Esophagus mucosa (tissue), 1 donor: ENCODE data around the gene PSD. TPM values are rescaled to one million over a fixed set of nuclear protein-coding genes. Genes with fewer than 3 reads are reported as not detected.

Source experiments
- ATAC-seq: fragments of 200-7000 bp; cut with Tn5 transposase; one replicate; pipeline ENCODE4 v1.9.1; 2020
- total RNA-seq: library from RNA; stranded (reverse); gene quantifications from one replicate; pipeline ENCODE4 v1.2.4, GENCODE V29; 2023
- donor health status: DM: yes; HTN: yes; CAD: no.

PSD gene
- total RNA-seq, 1 donor from 2014 or later = 2.0 TPM

DNA sequence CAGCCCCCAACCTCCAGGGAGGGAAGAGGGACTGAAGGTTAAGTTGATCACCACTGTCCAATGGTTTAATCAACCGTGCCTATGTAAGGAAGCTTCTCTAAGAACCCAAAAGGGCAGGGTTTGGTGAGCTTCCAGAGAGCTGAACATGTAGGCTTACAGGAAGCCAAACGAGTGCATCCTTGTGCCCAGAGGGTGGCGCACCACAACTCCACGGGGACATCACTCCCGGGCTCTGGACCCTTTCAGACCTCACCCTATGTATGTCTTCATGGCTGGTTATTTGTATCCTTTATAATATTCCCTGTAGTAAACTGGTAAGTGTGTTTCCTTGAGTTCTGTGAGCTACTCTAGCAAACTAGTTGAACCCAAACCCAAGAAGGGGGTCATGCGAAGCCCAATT, 34.5 kb downstream of the PSD start:
- ATAC-seq = no peak

- no peak for ATAC-seq
These were observed 35.7 kb downstream of the PSD start for GRCh38 chr10:102382871-102383270.

DNA sequence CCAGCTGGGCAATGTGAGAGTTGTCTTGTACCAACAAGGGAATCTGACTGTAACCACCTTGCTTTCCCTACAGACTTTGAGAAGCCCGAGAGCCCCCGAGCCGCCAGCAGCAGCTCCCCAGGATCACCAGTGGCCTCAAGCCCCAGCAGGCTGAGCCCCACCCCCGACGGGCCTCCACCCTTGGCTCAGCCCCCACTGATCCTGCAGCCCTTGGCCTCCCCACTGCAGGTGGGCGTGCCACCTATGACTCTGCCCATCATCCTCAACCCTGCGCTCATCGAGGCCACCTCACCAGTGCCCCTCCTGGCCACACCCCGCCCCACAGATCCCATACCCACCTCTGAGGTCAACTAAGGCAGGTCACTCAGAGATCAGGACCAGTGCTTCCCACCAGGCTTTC, 36.6 kb downstream of the PSD start:
- no peak for ATAC-seq

DNA sequence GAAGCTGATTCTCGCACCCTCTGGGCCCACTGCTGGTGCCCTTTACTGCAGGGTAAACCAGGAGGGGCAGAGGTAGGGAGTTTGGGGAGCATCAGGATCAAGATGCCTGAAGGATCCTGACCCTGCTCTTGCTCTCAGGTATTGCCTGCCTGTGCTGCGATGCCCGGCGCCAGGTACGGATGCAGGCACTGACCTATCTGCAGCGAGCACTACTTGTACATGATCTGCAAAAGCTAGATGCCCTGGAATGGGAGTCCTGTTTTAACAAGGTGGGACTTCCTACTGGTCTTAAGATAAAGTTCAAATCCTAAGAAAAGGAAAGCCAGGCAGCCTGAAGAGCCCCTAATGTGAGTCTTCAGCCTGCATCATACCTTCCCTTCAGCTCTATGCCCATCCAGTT, 39.2 kb downstream of the PSD start:
- no peak for ATAC-seq

- no peak for ATAC-seq
These were observed 41.7 kb downstream of the PSD start for GRCh38 chr10:102376901-102377300.

- ATAC-seq = no peak
These were observed 42.7 kb downstream of the PSD start for GRCh38 chr10:102375867-102376266.

GRCh38 chr10:102375250-102375649, 43.3 kb downstream of the PSD start:
- ATAC-seq = peak; percentile 13

DNA sequence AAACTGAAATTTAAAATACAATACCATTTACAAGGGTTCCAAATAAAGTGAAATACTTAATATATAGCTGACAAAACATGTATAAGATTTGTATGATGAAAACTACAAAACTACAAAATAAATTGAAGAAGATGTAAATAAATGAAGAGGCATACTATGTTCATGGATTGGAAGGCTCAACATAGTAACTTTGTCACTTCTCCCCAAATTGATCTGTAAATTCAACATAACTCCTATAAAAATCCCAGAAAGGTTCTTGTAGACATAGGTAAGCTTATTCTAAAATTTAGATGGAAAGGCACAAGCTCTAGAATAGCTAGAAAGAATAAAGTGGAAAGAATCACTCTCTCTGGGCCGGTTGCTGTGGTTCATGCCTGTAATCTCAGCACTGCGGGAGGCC, 47.3 kb downstream of the PSD start:
- ATAC-seq = no peak

GRCh38 chr10:102368077-102368476, 50.5 kb downstream of the PSD start:
- peak; percentile 44 for ATAC-seq

DNA sequence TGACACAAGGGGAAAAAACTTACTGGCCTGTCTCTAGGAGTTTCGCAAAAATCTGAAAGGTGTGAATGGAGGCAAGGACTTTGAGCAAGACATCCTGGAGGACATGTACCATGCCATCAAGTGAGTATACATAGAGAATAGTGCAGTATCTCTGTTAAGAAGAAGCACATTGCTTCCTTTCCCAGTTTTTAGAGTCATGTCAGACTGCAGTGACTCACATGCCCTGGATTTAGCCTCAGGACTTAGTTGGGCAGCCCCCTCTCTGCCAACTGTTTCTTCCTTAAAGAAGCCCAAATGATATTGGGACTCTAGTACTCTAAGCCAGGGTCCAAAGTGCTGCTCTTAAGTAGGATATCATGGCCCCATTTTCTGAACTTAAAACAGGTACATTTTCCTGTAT, 51.1 kb downstream of the PSD start:
- ATAC-seq = no peak

GRCh38 chr10:102358712-102359382, 59.7 kb downstream of the PSD start:
- ATAC-seq = no peak

GRCh38 chr10:102354451-102354850, 64.1 kb downstream of the PSD start:
- ATAC-seq = no peak

Other genes with a start within 250 kb of the PSD start
- not detected for gene ELOVL3, start 192.5 kb downstream of the PSD start, total RNA-seq
- gene PITX3, start 177.3 kb downstream of the PSD start, total RNA-seq = not detected
- 24.0 TPM for gene GBF1, start 173.3 kb downstream of the PSD start, total RNA-seq
- gene NFKB2, start 23.1 kb downstream of the PSD start, total RNA-seq = 10.3 TPM
- 9.4 TPM for gene FBXL15, start 2.1 kb upstream of the PSD start, total RNA-seq
- gene CUEDC2, start 13.8 kb upstream of the PSD start, total RNA-seq = 23.7 TPM
- gene C10orf95, start 32.8 kb upstream of the PSD start, total RNA-seq = 1.6 TPM
- gene ACTR1A, start 83.9 kb upstream of the PSD start, total RNA-seq = 67.3 TPM
- gene SUFU, start 85.2 kb upstream of the PSD start, total RNA-seq = 9.4 TPM
- 29.1 TPM for gene TRIM8, start 225.7 kb upstream of the PSD start, total RNA-seq